GM12864 (cell line): ENCODE measurements around the gene REV3L.

Source experiments
- DNase-seq: peaks from one replicate; pipeline ENCODE4 v3.0.0-alpha.2; 2011; ENCODE audit warnings: low read depth
- H3K4me3 ChIP-seq: 2 replicates; pipeline ENCODE4 v1.5.1; 2011; ENCODE audit warnings: mild to moderate bottlenecking, low read depth, low read length, control low read depth
- TF ChIP-seq, protein P1 (sequence below): IDR thresholded peaks from 2 replicates; pipeline ENCODE4 v1.5.1; 2011; ENCODE audit warnings: low read depth, mild to moderate bottlenecking, moderate library complexity, low read length, control low read depth, inconsistent platforms; ENCODE audit errors: missing control alignments

The REV3L gene

DNA sequence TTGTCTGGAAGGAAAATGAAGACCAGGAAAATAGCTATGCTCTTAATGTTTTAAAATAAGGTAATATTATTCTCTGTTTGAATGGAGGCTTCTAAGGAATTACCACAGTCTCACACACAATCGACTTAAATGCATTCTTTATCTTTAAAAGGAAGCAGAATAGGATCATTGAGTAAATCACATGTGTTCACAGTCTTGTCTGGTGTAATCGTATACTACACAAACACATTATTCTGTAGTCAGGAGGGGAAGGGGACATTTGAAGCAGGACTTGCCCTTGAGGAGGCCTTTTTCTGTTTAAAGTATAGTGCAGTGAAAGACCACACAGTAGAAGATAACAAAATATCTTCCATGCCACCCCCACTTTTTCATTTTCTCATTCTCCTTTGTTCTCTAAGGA is 20.6 kb upstream of the REV3L start:
- TF ChIP-seq, protein P1, sequence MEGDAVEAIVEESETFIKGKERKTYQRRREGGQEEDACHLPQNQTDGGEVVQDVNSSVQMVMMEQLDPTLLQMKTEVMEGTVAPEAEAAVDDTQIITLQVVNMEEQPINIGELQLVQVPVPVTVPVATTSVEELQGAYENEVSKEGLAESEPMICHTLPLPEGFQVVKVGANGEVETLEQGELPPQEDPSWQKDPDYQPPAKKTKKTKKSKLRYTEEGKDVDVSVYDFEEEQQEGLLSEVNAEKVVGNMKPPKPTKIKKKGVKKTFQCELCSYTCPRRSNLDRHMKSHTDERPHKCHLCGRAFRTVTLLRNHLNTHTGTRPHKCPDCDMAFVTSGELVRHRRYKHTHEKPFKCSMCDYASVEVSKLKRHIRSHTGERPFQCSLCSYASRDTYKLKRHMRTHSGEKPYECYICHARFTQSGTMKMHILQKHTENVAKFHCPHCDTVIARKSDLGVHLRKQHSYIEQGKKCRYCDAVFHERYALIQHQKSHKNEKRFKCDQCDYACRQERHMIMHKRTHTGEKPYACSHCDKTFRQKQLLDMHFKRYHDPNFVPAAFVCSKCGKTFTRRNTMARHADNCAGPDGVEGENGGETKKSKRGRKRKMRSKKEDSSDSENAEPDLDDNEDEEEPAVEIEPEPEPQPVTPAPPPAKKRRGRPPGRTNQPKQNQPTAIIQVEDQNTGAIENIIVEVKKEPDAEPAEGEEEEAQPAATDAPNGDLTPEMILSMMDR, result no peak
- no peak for DNase-seq
- no peak overlapping the region for H3K4me3 ChIP-seq

DNA sequence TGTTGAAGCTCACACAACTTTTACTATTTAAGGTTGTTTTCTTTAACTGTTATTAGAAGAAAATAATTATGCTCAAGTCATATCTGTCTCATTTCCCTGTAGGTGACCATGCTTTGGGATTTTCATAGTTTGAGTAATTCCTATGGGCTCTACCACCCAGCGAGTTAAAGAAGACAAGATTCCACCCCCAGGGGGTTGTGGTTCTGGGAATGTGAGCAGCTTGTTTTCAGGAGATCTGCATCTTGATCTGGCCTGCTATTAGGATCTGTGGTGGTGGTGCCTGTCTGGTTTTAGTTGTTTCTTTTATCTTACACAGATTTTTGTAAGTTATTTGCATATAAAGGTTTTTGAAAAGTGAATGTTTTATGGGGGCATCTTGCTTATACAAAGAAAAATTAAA is 20.2 kb upstream of the REV3L start:
- DNase-seq, result no peak
- TF ChIP-seq, protein P1, result no peak

GRCh38 chr6:111502154-111502553 is 19.1 kb upstream of the REV3L start:
- TF ChIP-seq, protein P1, result no peak

More for the DNA sequence above, 20.2 kb upstream of the REV3L start:
- H3K4me3 ChIP-seq, result no peak overlapping the region

GRCh38 chr6:111499269-111499793 is 16.3 kb upstream of the REV3L start:
- H3K4me3 ChIP-seq, result no peak overlapping the region
- TF ChIP-seq, protein P1, result no peak
- DNase-seq, result no peak

More at GRCh38 chr6:111502154-111502553, 19.1 kb upstream of the REV3L start:
- H3K4me3 ChIP-seq, result no peak overlapping the region
- DNase-seq, result no peak

- TF ChIP-seq, protein P1, result no peak
- no peak for DNase-seq
- H3K4me3 ChIP-seq, result no peak overlapping the region
Observed at GRCh38 chr6:111494951-111495635, 12.1 kb upstream of the REV3L start.

DNA sequence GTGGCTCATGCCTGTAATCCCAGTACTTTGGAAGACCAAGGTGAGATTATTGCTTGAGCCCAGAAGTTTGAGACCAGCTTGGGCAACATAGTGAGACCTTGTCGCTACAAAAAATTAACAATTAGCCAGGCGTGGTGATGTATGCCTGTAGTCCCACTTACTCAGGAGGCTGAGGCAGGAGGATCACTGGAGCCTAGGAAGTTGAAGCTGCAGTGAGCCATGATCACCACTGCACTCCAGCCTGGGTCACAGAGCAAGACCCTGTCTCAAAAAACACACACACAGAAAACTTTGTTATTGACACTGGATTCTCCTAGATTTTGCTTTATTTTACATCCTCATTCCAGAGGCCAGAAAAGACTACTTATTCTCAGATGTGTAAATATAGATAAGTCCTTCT is 9.5 kb upstream of the REV3L start:
- H3K4me3 ChIP-seq, result no peak overlapping the region
- TF ChIP-seq, protein P1, result no peak
- DNase-seq, result no peak

DNA sequence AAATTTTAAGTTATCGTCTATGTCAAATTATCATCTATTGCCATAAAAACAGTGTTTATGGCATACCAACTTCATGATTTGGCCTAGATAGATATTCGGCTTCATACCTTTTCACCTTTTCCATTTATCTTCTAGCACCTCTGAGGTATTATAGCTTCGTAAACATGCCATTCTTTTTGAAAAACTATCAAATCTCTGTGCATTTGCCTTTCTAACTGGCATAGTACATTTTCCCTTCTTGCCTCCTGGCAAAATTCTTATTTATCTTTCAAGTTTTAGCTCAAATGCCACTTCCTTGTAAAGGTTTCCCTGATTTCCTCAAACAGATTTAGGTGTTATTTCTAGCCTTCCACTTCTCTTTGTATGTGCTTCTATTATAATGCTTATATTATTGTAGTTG is 7.0 kb upstream of the REV3L start:
- H3K4me3 ChIP-seq, result no peak overlapping the region
- TF ChIP-seq, protein P1, result no peak
- no peak for DNase-seq
